ENCODE measurements around the gene SLIT3.

DNA sequence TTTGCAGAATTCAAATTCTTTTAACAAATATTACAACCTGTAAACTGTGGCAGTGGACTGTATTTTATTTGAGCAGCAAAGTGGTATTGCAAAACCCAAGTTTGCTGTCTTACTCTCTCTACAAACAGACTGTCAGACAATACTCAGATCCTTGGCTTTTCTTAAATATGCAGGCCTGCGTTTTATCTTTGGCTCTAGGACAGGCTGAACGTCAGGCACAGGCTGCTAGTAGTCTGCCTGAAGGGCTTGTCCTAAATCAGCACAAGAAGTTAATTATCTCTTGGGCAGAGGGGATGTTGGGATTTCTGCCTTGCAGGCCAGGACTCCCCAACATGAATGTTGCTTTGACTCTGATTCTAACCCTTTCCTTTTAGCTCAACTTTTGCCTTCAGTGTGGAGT lies 147.5 kb downstream of the SLIT3 start:
- TF ChIP-seq, protein P1, sequence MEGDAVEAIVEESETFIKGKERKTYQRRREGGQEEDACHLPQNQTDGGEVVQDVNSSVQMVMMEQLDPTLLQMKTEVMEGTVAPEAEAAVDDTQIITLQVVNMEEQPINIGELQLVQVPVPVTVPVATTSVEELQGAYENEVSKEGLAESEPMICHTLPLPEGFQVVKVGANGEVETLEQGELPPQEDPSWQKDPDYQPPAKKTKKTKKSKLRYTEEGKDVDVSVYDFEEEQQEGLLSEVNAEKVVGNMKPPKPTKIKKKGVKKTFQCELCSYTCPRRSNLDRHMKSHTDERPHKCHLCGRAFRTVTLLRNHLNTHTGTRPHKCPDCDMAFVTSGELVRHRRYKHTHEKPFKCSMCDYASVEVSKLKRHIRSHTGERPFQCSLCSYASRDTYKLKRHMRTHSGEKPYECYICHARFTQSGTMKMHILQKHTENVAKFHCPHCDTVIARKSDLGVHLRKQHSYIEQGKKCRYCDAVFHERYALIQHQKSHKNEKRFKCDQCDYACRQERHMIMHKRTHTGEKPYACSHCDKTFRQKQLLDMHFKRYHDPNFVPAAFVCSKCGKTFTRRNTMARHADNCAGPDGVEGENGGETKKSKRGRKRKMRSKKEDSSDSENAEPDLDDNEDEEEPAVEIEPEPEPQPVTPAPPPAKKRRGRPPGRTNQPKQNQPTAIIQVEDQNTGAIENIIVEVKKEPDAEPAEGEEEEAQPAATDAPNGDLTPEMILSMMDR (tag by site-specific recombination; IDR thresholded peaks at IDR 0.05): no peak
- TF ChIP-seq MEIS1 (CRISPR knock-in tag; IDR thresholded peaks at IDR 0.05; ENCODE audit: borderline replicate concordance) (no peak), ZBTB20 (tag by site-specific recombination; IDR thresholded peaks at IDR 0.05) (no peak)
- TF ChIP-seq, protein P2, sequence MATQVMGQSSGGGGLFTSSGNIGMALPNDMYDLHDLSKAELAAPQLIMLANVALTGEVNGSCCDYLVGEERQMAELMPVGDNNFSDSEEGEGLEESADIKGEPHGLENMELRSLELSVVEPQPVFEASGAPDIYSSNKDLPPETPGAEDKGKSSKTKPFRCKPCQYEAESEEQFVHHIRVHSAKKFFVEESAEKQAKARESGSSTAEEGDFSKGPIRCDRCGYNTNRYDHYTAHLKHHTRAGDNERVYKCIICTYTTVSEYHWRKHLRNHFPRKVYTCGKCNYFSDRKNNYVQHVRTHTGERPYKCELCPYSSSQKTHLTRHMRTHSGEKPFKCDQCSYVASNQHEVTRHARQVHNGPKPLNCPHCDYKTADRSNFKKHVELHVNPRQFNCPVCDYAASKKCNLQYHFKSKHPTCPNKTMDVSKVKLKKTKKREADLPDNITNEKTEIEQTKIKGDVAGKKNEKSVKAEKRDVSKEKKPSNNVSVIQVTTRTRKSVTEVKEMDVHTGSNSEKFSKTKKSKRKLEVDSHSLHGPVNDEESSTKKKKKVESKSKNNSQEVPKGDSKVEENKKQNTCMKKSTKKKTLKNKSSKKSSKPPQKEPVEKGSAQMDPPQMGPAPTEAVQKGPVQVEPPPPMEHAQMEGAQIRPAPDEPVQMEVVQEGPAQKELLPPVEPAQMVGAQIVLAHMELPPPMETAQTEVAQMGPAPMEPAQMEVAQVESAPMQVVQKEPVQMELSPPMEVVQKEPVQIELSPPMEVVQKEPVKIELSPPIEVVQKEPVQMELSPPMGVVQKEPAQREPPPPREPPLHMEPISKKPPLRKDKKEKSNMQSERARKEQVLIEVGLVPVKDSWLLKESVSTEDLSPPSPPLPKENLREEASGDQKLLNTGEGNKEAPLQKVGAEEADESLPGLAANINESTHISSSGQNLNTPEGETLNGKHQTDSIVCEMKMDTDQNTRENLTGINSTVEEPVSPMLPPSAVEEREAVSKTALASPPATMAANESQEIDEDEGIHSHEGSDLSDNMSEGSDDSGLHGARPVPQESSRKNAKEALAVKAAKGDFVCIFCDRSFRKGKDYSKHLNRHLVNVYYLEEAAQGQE (tag by site-specific recombination; IDR thresholded peaks at IDR 0.05): no peak
